Neutrophil (primary cell): Measurements from ENCODE around the gene GTF2IRD1.

Experiments
- H3K27ac ChIP-seq: fragments of 200-600 bp; sonication (generic); 2 replicates; pipeline ENCODE4 v1.5.1; 2016; ENCODE audit warnings: mild to moderate bottlenecking, moderate library complexity
- H3K27me3 ChIP-seq: fragments of 200-600 bp; sonication (generic); 2 replicates; pipeline ENCODE4 v1.6.0; 2016; ENCODE audit warnings: mild to moderate bottlenecking
- H3K36me3 ChIP-seq: fragments of 200-600 bp; sonication (generic); 2 replicates; pipeline ENCODE4 v1.5.1; 2017
- H3K4me1 ChIP-seq, 2 experiments: fragments of 200-600 bp in 1 of 2; sonication (generic) in 1 of 2; 1 replicate in 1 of 2; 2 replicates in 1 of 2; pipeline versions ENCODE4 v1.5.1 to v1.6.1; 2013 to 2016; ENCODE audit warnings: low read depth in 1 of 2, low read length in 1 of 2, mild to moderate bottlenecking in 1 of 2, moderate library complexity in 1 of 2; ENCODE audit not compliant: control insufficient read depth in 1 of 2, insufficient read depth in 1 of 2
- H3K4me3 ChIP-seq, 2 experiments: fragments of 200-600 bp in 1 of 2; sonication (generic) in 1 of 2; 1 replicate in 1 of 2; 2 replicates in 1 of 2; pipeline ENCODE4 v1.5.1; 2013 to 2016; ENCODE audit warnings: low read depth in 1 of 2, low read length in 1 of 2, mild to moderate bottlenecking in 1 of 2, moderate library complexity in 1 of 2
- H3K9me3 ChIP-seq: fragments of 200-600 bp; sonication (generic); 2 replicates; pipeline ENCODE4 v1.5.1; 2016
- CTCF ChIP-seq: fragments of 200-600 bp; sonication (generic); IDR thresholded peaks from 2 replicates; pipeline ENCODE4 v1.5.1; 2016; ENCODE audit warnings: antibody characterized with exemption

GTF2IRD1 gene

GRCh38 chr7:74476626-74477025, 22.9 kb downstream of the GTF2IRD1 start:
- no peak overlapping the region for H3K27ac ChIP-seq
- TF ChIP-seq CTCF, result no peak
- no peak overlapping the region for H3K4me3 ChIP-seq
- no peaks in the 10 kb centered on the region for H3K36me3 ChIP-seq
- no peaks in the 10 kb centered on the region for H3K9me3 ChIP-seq
- peaks cover 6 to 13% of the 10 kb centered on the region in 2 experiments for H3K4me1 ChIP-seq
- peaks cover 49% of the 10 kb centered on the region for H3K27me3 ChIP-seq

GRCh38 chr7:74478671-74479065, 25.0 kb downstream of the GTF2IRD1 start:
- Histone ChIP-seq H3K27me3 (peaks cover 51% of the 10 kb centered on the region), H3K36me3 (no peaks in the 10 kb centered on the region), H3K9me3 (no peaks in the 10 kb centered on the region), H3K4me1 (peaks cover 16 to 22% of the 10 kb centered on the region in 2 experiments), H3K27ac (no peak overlapping the region), H3K4me3 (no peak overlapping the region)
- no peak for TF ChIP-seq CTCF

- Histone ChIP-seq H3K27ac (no peak overlapping the region), H3K36me3 (no peaks in the 10 kb centered on the region), H3K9me3 (no peaks in the 10 kb centered on the region), H3K4me3 (no peak overlapping the region), H3K4me1 (peaks cover 16 to 22% of the 10 kb centered on the region in 2 experiments), H3K27me3 (peaks cover 51% of the 10 kb centered on the region)
- TF ChIP-seq CTCF, result no peak
Observed at GRCh38 chr7:74479066-74479781, 25.5 kb downstream of the GTF2IRD1 start.

GRCh38 chr7:74479961-74480829, 26.5 kb downstream of the GTF2IRD1 start:
- no peak for TF ChIP-seq CTCF
- Histone ChIP-seq H3K27ac (no peak overlapping the region), H3K36me3 (no peaks in the 10 kb centered on the region), H3K9me3 (no peaks in the 10 kb centered on the region), H3K27me3 (peaks cover 51% of the 10 kb centered on the region), H3K4me1 (peaks cover 16 to 22% of the 10 kb centered on the region in 2 experiments), H3K4me3 (no peak overlapping the region)

- Histone ChIP-seq H3K27me3 (peaks cover 51% of the 10 kb centered on the region), H3K9me3 (no peaks in the 10 kb centered on the region), H3K27ac (no peak overlapping the region), H3K4me1 (peaks cover 16 to 22% of the 10 kb centered on the region in 2 experiments), H3K36me3 (no peaks in the 10 kb centered on the region), H3K4me3 (no peak overlapping the region)
- TF ChIP-seq CTCF, result no peak
Observed at GRCh38 chr7:74480861-74481417, 27.2 kb downstream of the GTF2IRD1 start.
